HG02970 (cell line): ENCODE results near the gene SEC24C.
"Not testable (repeated sequence)": the region's sequence is repeated elsewhere in the genome, so short reads cannot be mapped to it uniquely, and the experiment has no call there.

ENCODE experiments used
- ATAC-seq: cut with Tn5 transposase; IDR thresholded peaks from one replicate; pipeline ENCODE4 v1.9.1; 2021; ENCODE audit warnings: mild to moderate bottlenecking, moderate library complexity, moderate number of reproducible peaks; ENCODE audit not compliant: unreplicated experiment, low FRiP score

The SEC24C gene

DNA sequence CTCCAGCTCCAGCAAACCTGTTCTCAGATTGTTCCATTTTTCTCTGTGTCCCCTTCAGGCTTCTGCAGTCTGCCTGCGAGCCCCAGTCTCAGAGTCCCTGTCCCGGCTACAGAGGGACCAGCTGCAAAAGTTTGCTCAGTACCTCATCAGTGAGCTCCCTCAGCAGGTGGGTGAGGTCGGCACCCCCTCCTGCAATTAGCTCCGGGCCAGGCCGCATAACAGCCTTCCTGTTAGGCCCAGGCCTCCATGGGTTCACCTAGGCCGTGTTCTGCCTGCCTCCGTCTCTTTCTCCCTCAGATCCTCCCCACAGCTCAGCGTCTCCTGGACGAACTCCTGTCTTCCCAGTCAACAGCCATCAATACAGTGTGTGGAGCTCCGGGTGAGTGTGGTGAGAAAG, 45.5 kb downstream of the SEC24C start:
- no peak for ATAC-seq

DNA sequence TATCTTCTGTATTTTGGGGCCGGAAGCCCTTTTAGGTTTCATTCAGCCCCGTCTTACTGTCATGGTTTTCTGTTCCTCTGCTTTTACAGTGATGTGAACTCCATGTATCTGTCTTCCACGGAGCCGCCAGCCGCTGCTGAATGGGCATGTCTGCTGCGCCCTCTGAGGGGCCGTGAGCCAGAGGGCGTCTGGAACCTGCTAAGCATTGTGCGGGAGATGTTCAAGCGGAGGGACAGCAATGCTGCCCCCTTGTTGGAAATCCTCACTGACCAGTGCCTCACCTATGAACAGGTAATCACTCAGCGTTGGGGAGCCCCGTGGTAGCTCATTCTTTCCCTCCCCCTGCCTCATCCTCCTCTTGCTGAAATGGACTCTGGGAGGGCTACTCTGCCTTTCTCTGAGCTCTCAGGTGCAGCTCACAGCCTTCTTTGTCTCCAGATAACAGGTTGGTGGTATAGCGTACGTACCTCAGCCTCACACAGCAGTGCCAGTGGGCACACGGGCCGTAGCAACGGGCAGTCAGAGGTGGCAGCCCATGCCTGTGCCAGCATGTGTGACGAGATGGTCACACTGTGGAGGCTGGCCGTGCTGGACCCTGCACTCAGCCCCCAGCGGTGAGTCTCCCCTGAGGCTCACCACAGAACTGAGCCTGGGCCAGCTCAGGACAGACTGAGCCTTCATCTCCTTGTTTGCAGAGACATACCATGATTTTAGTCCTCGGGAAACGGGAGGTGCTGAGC, 46.9 kb downstream of the SEC24C start:
- no peak for ATAC-seq

DNA sequence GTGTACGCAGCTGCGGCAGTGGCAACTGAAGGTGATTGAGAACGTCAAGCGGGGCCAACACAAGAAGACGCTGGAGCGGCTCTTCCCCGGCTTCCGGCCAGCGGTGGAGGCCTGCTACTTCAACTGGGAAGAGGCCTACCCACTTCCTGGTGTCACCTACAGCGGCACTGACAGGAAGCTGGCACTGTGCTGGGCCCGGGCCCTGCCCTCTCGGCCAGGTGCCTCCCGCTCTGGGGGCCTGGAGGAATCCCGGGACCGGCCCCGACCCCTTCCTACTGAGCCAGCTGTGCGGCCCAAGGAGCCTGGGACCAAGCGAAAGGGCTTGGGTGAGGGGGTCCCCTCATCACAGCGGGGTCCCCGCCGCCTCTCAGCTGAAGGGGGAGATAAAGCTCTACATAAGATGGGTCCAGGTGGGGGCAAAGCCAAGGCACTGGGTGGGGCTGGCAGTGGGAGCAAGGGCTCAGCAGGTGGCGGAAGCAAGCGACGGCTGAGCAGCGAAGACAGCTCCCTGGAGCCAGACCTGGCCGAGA, 47.8 kb downstream of the SEC24C start:
- ATAC-seq, result no peak

- no peak for ATAC-seq
Observed at GRCh38 chr10:73793456-73793855, 49.3 kb downstream of the SEC24C start.

DNA sequence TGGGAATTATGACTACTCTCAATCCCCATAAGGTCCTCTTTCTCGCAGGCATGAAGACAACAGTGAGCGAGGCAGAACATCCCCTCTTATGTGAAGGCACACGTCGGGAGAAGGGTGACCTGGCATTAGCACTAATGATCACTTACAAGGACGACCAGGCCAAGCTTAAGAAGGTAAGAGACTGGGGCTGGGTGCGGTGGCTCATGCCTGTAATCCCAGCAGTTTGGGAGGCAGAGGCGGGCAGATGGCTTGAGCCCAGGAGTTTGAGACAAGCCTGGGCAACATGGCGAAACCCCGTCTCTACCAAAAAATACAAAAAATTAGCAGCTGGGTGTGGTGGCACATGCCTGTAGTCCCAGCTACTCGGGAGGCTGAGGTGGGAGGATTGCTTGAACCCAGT, 51.3 kb downstream of the SEC24C start:
- not testable (repeated sequence) for ATAC-seq

GRCh38 chr10:73796035-73796434, 51.9 kb downstream of the SEC24C start:
- ATAC-seq, result not testable (repeated sequence)

DNA sequence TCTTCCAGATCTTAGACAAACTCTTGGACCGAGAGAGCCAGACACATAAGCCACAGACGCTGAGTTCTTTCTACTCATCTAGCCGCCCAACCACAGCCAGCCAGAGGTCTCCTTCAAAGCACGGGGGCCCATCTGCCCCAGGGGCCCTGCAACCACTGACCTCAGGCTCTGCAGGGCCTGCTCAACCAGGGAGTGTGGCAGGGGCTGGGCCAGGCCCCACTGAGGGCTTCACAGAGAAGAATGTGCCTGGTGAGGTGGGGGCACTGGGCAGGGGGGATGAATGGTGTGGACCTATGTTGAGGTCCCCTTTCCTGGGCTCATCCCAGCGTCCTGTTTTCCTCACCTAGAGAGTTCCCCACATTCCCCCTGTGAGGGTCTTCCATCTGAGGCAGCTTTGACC, 52.6 kb downstream of the SEC24C start:
- no peak for ATAC-seq

DNA sequence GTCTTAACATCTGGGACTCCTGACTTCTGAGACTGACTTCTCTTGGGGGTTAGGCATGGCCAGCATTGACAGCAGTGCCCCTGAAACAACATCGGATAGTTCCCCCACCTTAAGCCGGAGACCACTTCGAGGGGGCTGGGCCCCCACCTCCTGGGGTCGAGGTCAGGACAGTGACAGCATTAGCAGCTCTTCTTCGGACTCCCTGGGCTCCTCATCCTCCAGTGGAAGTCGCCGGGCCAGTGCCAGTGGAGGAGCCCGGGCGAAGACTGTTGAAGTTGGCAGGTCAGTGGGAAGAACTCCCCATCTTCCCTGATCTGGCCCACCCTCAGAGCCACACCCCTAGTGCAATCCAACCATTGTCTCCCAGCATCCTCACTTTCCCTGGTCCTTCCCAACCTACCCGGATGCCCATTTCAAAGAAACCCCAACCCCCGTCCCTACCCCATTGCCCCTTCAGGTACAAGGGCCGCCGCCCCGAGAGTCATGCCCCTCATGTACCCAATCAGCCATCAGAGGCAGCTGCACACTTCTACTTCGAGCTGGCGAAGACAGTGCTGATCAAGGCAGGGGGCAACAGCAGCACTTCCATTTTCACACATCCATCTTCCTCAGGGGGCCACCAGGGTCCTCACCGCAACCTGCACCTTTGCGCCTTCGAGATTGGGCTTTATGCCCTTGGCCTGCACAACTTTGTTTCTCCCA, 53.3 kb downstream of the SEC24C start:
- no peak for ATAC-seq

- ATAC-seq, result no peak
Observed at GRCh38 chr10:73798087-73798486, 53.9 kb downstream of the SEC24C start.

- ATAC-seq, result no peak
Observed at GRCh38 chr10:73798927-73799560, 54.9 kb downstream of the SEC24C start.

GRCh38 chr10:73799899-73800559, 55.9 kb downstream of the SEC24C start:
- no peak for ATAC-seq

DNA sequence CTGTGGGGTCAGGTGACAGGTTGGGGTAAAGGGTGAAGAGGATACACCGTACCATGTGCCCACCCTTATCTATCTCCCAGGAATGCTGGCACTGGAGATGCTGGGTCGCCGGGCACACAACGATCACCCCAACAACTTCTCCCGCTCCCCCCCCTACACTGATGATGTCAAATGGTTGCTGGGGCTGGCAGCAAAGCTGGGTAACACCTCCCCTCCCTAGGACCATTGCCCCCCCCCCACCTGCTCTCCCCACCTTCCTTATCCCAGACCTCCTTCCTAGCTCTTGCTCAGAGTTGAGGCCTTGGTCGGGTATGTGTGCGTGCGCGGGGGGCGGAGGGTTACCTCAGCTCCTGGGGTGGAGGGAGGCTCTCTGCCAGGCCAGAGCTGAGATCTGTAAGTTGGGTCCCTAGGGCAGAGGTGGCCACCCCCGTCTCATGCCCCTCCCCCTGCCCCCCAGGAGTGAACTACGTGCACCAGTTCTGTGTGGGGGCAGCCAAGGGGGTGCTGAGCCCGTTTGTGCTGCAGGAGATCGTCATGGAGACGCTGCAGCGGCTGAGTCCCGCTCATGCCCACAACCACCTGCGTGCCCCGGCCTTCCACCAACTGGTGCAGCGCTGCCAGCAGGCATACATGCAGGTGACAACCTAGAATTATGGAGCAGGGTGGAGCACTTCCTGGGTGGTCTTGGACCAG, 56.5 kb downstream of the SEC24C start:
- no peak for ATAC-seq

DNA sequence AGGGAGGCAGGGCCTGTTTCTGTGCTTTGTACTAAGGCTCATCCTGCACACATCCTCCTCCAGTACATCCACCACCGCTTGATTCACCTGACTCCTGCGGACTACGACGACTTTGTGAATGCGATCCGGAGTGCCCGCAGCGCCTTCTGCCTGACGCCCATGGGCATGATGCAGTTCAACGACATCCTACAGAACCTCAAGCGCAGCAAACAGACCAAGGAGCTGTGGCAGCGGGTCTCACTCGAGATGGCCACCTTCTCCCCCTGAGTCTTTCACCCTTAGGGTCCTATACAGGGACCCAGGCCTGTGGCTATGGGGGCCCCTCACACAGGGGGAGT, 57.0 kb downstream of the SEC24C start:
- no peak for ATAC-seq

DNA sequence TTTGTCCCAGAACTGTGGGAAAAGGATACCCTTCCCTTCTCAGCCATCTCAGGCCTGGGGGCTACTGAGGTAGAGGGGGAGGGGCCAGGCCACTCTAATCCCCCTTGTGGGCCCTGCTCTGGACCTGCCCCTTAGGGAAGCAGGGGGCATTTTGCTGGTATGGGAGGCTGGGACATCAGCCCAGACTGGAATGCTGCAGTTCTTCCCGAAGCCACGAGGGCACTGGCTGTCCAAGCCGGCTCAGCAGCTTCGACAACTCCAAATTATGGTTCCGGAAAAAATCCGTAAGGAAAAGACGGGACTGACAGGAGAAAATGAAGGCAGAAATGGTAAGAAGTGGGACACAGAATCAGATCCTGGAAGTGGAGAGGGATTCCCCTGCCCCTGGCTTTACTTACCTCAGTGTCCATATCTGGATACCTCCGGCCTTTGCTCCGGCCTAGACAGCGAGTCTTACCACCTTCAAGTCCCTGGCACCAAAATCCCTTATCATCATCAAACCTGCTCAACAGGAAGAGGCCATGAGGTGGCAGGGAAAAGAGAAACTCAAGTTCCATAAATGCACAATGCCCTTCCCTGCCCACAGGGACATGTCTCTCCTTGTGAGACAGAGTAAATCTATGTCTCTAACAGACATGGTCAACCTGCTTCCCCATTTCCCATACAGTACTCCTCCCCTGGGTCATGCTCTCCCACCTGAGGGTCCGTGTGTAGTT, 58.3 kb downstream of the SEC24C start:
- no peak for ATAC-seq

GRCh38 chr10:73803680-73804286, 59.6 kb downstream of the SEC24C start:
- no peak for ATAC-seq

- no peak for ATAC-seq
Observed at GRCh38 chr10:73806176-73806950, 62.2 kb downstream of the SEC24C start.

DNA sequence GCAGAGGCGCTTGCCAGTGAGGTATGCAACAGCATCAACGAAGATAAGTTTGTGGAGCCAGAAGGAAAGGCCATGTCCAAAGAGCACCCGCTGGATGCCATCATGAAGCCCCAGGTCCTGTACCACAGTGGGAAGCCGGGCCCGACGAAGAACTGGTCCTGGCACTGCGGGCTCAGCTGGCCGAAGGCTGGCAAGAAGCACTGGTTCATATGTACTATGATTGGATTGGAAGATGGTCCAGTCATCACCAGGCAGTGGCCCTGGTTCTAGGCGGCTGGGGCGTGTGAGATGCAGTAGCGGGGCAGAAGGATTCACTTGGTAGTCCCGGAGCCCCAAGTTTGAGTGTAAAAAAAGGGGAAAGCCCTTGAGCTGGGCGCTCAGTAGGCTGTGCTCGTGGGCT, 63.3 kb downstream of the SEC24C start:
- no peak for ATAC-seq

DNA sequence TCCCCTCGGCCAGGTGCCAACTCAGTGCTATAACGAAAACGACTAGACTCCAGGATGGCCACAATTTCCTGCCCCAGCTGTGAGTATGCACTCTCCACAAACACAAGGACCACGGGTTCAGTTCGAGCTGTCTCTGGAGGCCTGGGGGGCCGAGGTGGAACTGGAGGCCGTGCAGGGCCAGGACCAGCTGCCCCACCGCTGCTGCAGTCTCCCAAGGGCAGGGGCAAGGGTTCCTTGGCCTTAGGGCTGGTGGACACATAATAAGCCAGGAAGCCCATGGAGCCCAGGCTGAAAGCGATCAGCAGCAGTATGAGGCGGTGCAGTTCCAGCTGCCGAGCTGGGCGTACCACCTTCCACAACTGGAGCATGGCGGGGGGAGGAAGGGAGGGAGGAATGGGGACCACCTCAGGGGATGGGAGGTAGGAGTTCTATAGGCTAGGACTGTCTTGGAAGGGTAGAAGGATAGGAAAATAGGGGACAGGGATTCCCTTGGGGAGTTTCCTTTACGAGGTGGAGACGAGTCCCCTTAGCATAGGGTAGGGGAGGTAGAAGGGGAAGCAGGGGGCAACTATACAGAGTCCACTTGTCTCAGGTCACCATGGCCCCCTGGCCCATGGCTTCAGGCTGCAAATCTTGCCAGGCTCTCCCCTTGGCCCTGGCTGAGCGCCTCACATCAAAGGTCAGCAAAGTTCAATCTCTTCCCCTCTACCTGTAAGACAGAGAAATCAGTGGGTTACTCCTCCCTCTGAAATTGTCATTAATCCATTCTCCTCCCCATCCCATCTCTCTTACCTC, 64.0 kb downstream of the SEC24C start:
- no peak for ATAC-seq
